Lung (tissue), 12 donors: Measurements from ENCODE around the gene UEVLD. TPM values are rescaled to one million over a fixed set of nuclear protein-coding genes. Genes with fewer than 3 reads are reported as not detected.

Source experiments
- ATAC-seq: fragments of 200-7000 bp; cut with Tn5 transposase; one replicate; pipeline ENCODE4 v1.9.1; 2020; ENCODE audit warnings: moderate number of reproducible peaks; ENCODE audit not compliant: insufficient read depth, low FRiP score
- DNase-seq, 3 donors: peaks; one replicate each; pipeline ENCODE4 v3.0.0-alpha.2; 2013 to 2017
- H3K27ac ChIP-seq, 2 donors: one replicate each; pipeline ENCODE4 v1.5.1; 2013; ENCODE audit warnings: mild to moderate bottlenecking in 2 of 2, moderate library complexity in 2 of 2, control low read depth in 1 of 2, inconsistent platforms in 1 of 2, low read depth in 1 of 2, low read length in 1 of 2
- H3K27me3 ChIP-seq, 3 donors: one replicate each; pipeline ENCODE4 v1.5.1; 2013; ENCODE audit warnings: low read length in 2 of 3; ENCODE audit not compliant: control insufficient read depth in 3 of 3, insufficient read depth in 3 of 3
- H3K36me3 ChIP-seq, 4 donors: one replicate each; pipeline ENCODE4 v1.5.1; 2013; ENCODE audit warnings: low read length in 4 of 4, mild to moderate bottlenecking in 1 of 4, moderate library complexity in 1 of 4; ENCODE audit not compliant: control insufficient read depth in 4 of 4, insufficient read depth in 4 of 4
- H3K4me1 ChIP-seq, 5 donors: one replicate each; pipeline ENCODE4 v1.5.1; 2013; ENCODE audit warnings: low read length in 5 of 5, mild to moderate bottlenecking in 2 of 5, moderate library complexity in 1 of 5; ENCODE audit not compliant: control insufficient read depth in 5 of 5, insufficient read depth in 5 of 5
- H3K4me3 ChIP-seq: one replicate; pipeline ENCODE4 v1.5.1; 2013; ENCODE audit warnings: mild to moderate bottlenecking, control low read depth, moderate library complexity
- H3K9ac ChIP-seq, 2 donors: one replicate each; pipeline ENCODE4 v1.5.1; 2013; ENCODE audit warnings: low read length in 2 of 2, control low read depth in 1 of 2; ENCODE audit not compliant: insufficient read depth in 1 of 2
- H3K9me3 ChIP-seq, 4 donors: one replicate each; pipeline ENCODE4 v1.5.1; 2013; ENCODE audit warnings: low read length in 3 of 4, mild to moderate bottlenecking in 1 of 4, moderate library complexity in 1 of 4; ENCODE audit not compliant: control insufficient read depth in 4 of 4, insufficient read depth in 3 of 4
- WGBS, 2 donors: extraction: QIAGEN DNeasy Blood & Tissue Kit; methylation state at CpG; one replicate each; pipeline ENCODE4 v1.1.7; 2013; 5-methylcytosine and 5-hydroxymethylcytosine counted together
- polyA plus RNA-seq, 2 donors: library from polyadenylated mRNA; stranded (reverse); fragments of 200-250 nt; gene quantifications; one replicate each; pipeline ENCODE4 v1.2.1, GENCODE V29; 2013
- total RNA-seq, 2 donors: library from RNA; depleted of rRNA in 1 of 2; stranded (reverse); fragments of >200 nt in 1 of 2; gene quantifications; one replicate each; pipeline ENCODE4 v1.2.1, GENCODE V29; 2014 to 2021
- TF ChIP-seq, protein P1 (sequence below): IDR thresholded peaks from 2 replicates; pipeline ENCODE4 v1.5.1; 2012; ENCODE audit warnings: mild to moderate bottlenecking; ENCODE audit errors: control extremely low read depth, extremely low read depth
- donor health status: control.
- donor health status: control.
- donor health status: Bipolar disorder and iron deficiency.
- donor health status: healthy.
- donor health status: DM: yes; HTN: yes; CAD: no.

UEVLD gene
- total and polyA plus RNA-seq, 4 donors = 6.4 to 29.6 (median 15.8) TPM

DNA sequence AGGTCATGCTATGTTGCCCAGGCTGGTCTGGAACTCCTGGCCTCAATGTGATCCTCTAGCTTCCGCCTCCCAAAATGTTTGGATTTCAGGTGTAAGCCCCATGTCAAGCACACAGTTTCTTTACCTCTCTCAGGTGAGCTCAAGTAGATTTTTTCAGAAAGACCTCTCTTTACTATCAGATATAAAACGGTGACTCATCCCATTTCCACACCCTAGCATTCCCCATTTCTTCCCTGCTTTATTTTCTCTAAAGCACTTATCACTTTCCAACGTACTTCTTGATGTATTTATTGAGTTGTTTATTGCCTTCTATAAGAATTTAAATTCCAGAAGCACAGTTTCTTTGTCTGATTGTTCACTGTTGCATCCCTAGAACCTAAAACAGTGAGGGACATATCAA is 65.5 kb downstream of the UEVLD start:
- H3K27me3 ChIP-seq = no peaks in the 10 kb centered on the region
- no peak overlapping the region for H3K27ac ChIP-seq
- H3K9ac ChIP-seq = no peak overlapping the region
- WGBS, 2 donors = 86 to 93% methylated on average over 3 of the region's 3 CpGs
- no peaks in the 10 kb centered on the region for H3K9me3 ChIP-seq
- TF ChIP-seq, protein P1, sequence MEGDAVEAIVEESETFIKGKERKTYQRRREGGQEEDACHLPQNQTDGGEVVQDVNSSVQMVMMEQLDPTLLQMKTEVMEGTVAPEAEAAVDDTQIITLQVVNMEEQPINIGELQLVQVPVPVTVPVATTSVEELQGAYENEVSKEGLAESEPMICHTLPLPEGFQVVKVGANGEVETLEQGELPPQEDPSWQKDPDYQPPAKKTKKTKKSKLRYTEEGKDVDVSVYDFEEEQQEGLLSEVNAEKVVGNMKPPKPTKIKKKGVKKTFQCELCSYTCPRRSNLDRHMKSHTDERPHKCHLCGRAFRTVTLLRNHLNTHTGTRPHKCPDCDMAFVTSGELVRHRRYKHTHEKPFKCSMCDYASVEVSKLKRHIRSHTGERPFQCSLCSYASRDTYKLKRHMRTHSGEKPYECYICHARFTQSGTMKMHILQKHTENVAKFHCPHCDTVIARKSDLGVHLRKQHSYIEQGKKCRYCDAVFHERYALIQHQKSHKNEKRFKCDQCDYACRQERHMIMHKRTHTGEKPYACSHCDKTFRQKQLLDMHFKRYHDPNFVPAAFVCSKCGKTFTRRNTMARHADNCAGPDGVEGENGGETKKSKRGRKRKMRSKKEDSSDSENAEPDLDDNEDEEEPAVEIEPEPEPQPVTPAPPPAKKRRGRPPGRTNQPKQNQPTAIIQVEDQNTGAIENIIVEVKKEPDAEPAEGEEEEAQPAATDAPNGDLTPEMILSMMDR = no peak
- H3K4me3 ChIP-seq = no peak overlapping the region
- H3K36me3 ChIP-seq = peaks cover 0 to 15% (median 6%) of the 10 kb centered on the region in 4 donors
- no peak for ATAC-seq
- peaks cover 0 to 13% (median 4%) of the 10 kb centered on the region in 5 donors for H3K4me1 ChIP-seq
- DNase-seq = no peak

DNA sequence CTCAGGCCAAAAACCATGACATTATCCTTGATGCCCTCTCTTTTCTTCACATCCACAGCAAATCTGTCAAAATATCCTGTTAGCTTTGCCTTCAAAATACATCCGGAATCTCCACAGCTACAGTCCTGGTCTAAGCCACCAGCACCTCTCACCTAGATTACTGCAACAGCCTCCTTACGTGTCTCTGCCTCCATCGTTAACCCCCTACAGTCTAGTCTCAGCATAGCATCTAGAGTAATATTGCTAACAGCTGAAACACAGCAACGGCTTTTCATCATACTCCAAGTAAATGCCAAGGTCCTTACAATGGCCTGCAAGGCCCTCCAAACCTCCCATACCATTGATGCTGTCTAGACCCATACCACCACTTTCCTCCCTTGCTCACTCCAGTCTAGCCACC is 66.1 kb downstream of the UEVLD start:
- Histone ChIP-seq H3K27me3 (no peaks in the 10 kb centered on the region), H3K9me3 (no peaks in the 10 kb centered on the region), H3K36me3 (peaks cover 0 to 15% (median 7%) of the 10 kb centered on the region in 4 donors), H3K9ac (no peak overlapping the region), H3K4me3 (no peak overlapping the region), H3K27ac (no peak overlapping the region), H3K4me1 (peaks cover 0 to 6% (median 4%) of the 10 kb centered on the region in 5 donors)
- WGBS, 2 donors = 67 to 93% methylated on average over 4 of the region's 4 CpGs
- TF ChIP-seq, protein P1 = no peak
- DNase-seq (no peak), ATAC-seq (no peak)

DNA sequence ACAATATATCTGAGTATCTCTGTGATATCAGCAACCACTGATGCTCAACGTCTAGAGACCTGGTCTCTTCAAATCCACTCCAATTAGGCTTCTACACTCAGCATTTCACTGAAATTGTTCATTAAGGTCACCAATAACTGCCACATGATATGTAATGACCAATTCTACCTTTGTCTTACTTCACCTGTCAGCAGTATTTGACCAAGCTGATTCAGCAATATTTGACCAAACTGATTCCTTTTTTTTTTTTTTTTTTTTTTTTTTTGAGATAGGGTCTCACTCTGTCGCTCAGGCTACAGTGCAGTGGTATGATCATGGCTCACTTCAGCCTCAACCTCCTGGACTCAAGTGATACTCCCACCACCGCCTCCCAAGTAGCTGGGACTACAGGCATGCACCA is 67.4 kb downstream of the UEVLD start:
- no peak for ATAC-seq
- H3K4me3 ChIP-seq = no peak overlapping the region
- 63 to 97% methylated on average over 3 of the region's 3 CpGs for WGBS, 2 donors
- H3K4me1 ChIP-seq = peaks cover 0 to 6% (median 4%) of the 10 kb centered on the region in 5 donors
- DNase-seq = no peak
- no peak overlapping the region for H3K27ac ChIP-seq
- H3K36me3 ChIP-seq = peaks cover 0 to 16% (median 3%) of the 10 kb centered on the region in 4 donors
- H3K27me3 ChIP-seq = no peaks in the 10 kb centered on the region
- no peak overlapping the region for H3K9ac ChIP-seq
- no peaks in the 10 kb centered on the region for H3K9me3 ChIP-seq
- TF ChIP-seq, protein P1 = no peak

DNA sequence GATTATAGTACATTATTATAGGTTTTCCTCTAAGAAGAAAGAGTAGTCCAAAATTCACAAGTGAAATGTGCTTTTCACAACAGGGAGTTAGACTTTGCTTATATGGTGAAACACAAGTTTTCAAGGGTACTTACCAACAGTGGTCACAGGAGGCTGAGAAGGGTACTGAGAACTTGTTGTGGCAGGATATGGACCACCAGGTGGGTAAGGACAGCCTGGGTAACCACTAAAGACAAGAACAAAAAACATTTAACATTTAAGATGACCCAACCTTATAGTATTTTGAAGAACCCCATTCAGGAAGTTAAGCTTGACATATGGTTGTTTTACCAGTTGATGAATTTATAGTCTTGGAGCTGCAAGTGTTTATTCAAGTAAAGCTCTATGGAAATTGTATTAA is 86.2 kb downstream of the UEVLD start:
- DNase-seq (no peak), ATAC-seq (no peak)
- Histone ChIP-seq H3K27ac (no peak overlapping the region), H3K9me3 (no peaks in the 10 kb centered on the region), H3K9ac (no peak overlapping the region), H3K4me1 (no peaks in the 10 kb centered on the region), H3K27me3 (no peaks in the 10 kb centered on the region), H3K36me3 (peaks cover 16 to 46% (median 38%) of the 10 kb centered on the region in 4 donors), H3K4me3 (no peak overlapping the region)
- TF ChIP-seq, protein P1 = no peak
